Transverse colon (tissue), 4 donors: ENCODE results near the gene SLC37A1. TPM values are rescaled to one million over a fixed set of nuclear protein-coding genes. Genes with fewer than 3 reads are reported as not detected.

Experiments
- DNase-seq: peaks from one replicate; pipeline ENCODE4 v3.0.0-alpha.2; 2019
- H3K27ac ChIP-seq, 4 donors: fragments of 200-600 bp; sonication (generic); 2 replicates each; pipeline ENCODE4 v1.5.1; 2016 to 2018; ENCODE audit warnings: inconsistent platforms in 4 of 4
- H3K27me3 ChIP-seq: fragments of 200-600 bp; sonication (generic); 2 replicates; pipeline ENCODE4 v1.5.1; 2017; ENCODE audit warnings: inconsistent platforms
- H3K36me3 ChIP-seq, 4 donors: fragments of 200-600 bp; sonication (generic); 2 replicates each; pipeline ENCODE4 v1.5.1; 2017 to 2019; ENCODE audit warnings: inconsistent platforms in 4 of 4
- H3K4me1 ChIP-seq, 4 donors: fragments of 200-600 bp; sonication (generic); 2 replicates each; pipeline ENCODE4 v1.5.1; 2017 to 2020; ENCODE audit warnings: inconsistent platforms in 4 of 4
- H3K4me3 ChIP-seq, 4 donors: fragments of 200-600 bp; sonication (generic); 1 replicate in 1 of 4; 2 replicates in 3 of 4; pipeline versions ENCODE4 v1.5.1 to v1.6.1; 2017 to 2019; ENCODE audit warnings: inconsistent platforms in 4 of 4
- H3K9me3 ChIP-seq, 2 donors: fragments of 200-600 bp; sonication (generic); 2 replicates each; pipeline ENCODE4 v1.5.1; 2017 to 2019; ENCODE audit warnings: inconsistent platforms in 2 of 2
- EP300 ChIP-seq: sonication (generic); formaldehyde crosslinking; IDR thresholded peaks from one replicate; pipeline ENCODE4 v1.6.1; 2017; ENCODE audit warnings: antibody characterized with exemption, low read depth
- POLR2A ChIP-seq: fragments of 450-650 bp; IDR thresholded peaks from one replicate; pipeline ENCODE4 v1.6.1; 2016; ENCODE audit warnings: antibody characterized with exemption, mild to moderate bottlenecking, moderate library complexity
- POLR2AphosphoS5 ChIP-seq, 3 donors: sonication (generic); formaldehyde crosslinking; IDR thresholded peaks; one replicate each; pipeline ENCODE4 v1.6.1; 2016; ENCODE audit warnings: antibody characterized with exemption in 3 of 3
- WGBS, 2 donors: methylation state at CpG; one replicate each; pipeline ENCODE4 v1.1.5; 2018; ENCODE audit warnings: low coverage in 1 of 2; 5-methylcytosine and 5-hydroxymethylcytosine counted together
- in situ Hi-C, 4 donors: fragments of 200-750 bp; cut with MboI; loops; one replicate each; pipeline versions ENCODE4 v1.15.0 to v1.15.1; 2017; ENCODE audit warnings: low sequenced_read_pairs in 3 of 4, low pct_ligation_motif_present in 1 of 4, low pct_unique_long_range_greater_than_20kb in 1 of 4
- intact Hi-C: fragments of 100-400 bp; cut with DNase I; formaldehyde crosslinking; loops from one replicate; pipeline ENCODE4 v1.15.1; 2023; ENCODE audit warnings: low total_unique reads
- total RNA-seq, 4 donors: library from RNA; depleted of rRNA; stranded (reverse); fragments of >200 nt; gene quantifications; one replicate each; pipeline ENCODE4 v1.1.0, GENCODE V29; 2016
- TF ChIP-seq, protein P1 (sequence below), 5 experiments: fragments of 200-600 bp in 3 of 5; fragments of 450-650 bp in 2 of 5; sonication (generic) in 3 of 5; IDR thresholded peaks; 1 replicate in 2 of 5; 2 replicates in 3 of 5; pipeline ENCODE4 v1.5.1; 2016 to 2017; ENCODE audit warnings: antibody characterized with exemption in 5 of 5, inconsistent platforms in 3 of 5, mild to moderate bottlenecking in 2 of 5, moderate library complexity in 1 of 5

Gene SLC37A1
- total RNA-seq, 4 donors from 2014 or later = 80.8 to 139 (median 117) TPM

DNA sequence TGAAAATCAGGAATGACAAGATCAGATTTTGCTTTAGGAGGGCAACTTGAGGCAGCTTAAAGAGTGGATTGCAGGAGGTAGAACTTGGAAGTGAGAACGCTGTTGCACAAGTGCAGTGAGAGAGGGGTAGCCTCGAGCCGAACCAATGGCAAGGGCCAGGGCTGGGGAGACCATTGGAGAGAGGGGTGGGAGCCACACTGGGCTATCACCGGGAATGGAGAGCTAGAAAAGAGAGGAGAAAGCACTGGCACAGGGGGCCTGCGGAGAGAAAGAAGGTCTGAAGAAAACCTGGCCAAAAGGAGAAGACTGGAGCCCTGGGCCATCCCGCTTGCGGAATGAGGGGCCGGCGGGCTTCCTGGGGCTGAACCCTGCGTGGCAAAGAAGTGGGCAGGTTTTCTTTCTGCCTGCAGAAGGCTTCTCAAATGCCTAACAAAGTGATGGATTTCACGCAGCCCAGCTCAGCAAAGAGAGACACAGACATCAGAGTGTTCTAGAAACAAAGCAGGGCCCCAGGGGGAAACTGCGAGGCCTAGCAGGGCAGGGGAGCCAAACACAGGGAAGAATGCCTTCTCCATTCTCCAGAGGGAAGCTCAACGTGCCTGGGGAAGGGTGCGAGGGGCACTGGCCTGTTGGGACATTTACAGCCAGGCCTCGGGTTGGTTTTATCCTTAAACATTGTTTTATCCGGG, 1.2 kb upstream of the SLC37A1 start:
- TF ChIP-seq EP300 (no peak), POLR2AphosphoS5 (IDR thresholded peaks at IDR 0.05) (no peak), POLR2A (no peak)
- TF ChIP-seq, protein P1, sequence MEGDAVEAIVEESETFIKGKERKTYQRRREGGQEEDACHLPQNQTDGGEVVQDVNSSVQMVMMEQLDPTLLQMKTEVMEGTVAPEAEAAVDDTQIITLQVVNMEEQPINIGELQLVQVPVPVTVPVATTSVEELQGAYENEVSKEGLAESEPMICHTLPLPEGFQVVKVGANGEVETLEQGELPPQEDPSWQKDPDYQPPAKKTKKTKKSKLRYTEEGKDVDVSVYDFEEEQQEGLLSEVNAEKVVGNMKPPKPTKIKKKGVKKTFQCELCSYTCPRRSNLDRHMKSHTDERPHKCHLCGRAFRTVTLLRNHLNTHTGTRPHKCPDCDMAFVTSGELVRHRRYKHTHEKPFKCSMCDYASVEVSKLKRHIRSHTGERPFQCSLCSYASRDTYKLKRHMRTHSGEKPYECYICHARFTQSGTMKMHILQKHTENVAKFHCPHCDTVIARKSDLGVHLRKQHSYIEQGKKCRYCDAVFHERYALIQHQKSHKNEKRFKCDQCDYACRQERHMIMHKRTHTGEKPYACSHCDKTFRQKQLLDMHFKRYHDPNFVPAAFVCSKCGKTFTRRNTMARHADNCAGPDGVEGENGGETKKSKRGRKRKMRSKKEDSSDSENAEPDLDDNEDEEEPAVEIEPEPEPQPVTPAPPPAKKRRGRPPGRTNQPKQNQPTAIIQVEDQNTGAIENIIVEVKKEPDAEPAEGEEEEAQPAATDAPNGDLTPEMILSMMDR (IDR thresholded peaks at IDR 0.05) = no peak
- intact Hi-C loops = no loop called here
- no peak overlapping the region for H3K4me3 ChIP-seq
- H3K4me1 ChIP-seq = peaks cover 3 to 34% (median 23%) of the 10 kb centered on the region in 4 donors
- no peak for DNase-seq
- no peaks in the 10 kb centered on the region for H3K36me3 ChIP-seq
- in situ Hi-C loops = no loop called here
- peak overlapping the region in 1 of 4 donors; percentile 89 for H3K27ac ChIP-seq
- no peaks in the 10 kb centered on the region for H3K27me3 ChIP-seq
- no peaks in the 10 kb centered on the region for H3K9me3 ChIP-seq
- WGBS, 2 donors = 93 to 94% methylated on average over 3 to 16 of the region's 16 CpGs

DNA sequence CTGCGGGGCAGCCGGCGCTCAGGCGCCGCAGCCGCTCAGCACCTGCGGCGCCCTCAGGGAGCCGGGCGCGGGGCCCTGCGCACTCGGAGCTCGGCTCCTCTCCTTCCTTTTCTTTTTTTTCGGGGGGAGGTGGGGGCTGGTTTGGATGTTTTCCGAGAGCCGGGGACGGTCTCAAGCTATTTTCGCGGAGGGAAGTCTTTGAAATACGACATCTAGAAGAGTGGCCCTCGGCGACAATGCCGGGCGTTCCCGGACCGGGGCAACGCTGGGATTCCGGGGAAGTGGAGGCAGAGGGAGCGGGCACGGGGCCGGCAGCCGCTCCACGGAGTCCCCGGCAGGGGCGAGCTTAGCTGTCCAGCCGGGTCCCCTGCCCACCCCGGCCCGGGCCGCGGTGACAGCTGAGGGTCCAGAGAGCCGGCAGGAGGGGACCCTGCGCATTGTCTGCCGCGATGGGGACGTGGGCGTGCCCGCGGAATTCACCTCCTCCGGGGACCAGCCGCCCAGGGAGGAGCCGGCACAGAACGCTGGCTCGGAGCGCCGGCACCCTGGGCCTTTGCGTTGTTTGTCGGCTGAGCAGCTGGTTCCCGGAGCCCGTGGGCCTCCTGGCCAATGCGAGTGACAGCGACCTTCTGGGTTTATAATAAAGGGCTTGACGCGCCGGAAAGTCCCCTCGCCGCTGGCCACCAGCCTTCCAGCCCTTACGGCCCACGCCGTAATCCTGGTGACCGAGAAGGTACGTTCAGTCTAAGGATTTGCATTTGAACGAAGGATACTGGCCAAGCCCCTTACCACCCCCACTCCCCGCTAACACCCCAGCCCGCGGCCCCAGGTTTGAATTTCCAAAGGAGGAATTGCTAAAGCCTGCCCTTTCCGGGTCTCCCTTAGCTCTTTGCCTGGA, 582 bp downstream of the SLC37A1 start:
- in situ Hi-C loops (no loop called here), intact Hi-C loops (no loop called here)
- Histone ChIP-seq H3K9me3 (no peaks in the 10 kb centered on the region), H3K36me3 (peaks cover 0 to 2% (median 0%) of the 10 kb centered on the region in 4 donors), H3K27me3 (no peaks in the 10 kb centered on the region), H3K27ac (peak overlapping the region; percentile 86 to 92 (median 89)), H3K4me3 (peak overlapping the region; percentile 79 to 94 (median 92)), H3K4me1 (peaks cover 3 to 39% (median 23%) of the 10 kb centered on the region in 4 donors)
- DNase-seq = peak; percentile 74
- TF ChIP-seq POLR2AphosphoS5 (IDR thresholded peaks at IDR 0.05) (peak in 2 of 3 donors; percentile 72 to 76), POLR2A (peak; percentile 82), EP300 (no peak)
- TF ChIP-seq, protein P1 (IDR thresholded peaks at IDR 0.05) = no peak
- WGBS, 2 donors = 0% methylated on average over 71 of the region's 77 CpGs; no CpG with 5 or more reads in 1 of the 2 donors

DNA sequence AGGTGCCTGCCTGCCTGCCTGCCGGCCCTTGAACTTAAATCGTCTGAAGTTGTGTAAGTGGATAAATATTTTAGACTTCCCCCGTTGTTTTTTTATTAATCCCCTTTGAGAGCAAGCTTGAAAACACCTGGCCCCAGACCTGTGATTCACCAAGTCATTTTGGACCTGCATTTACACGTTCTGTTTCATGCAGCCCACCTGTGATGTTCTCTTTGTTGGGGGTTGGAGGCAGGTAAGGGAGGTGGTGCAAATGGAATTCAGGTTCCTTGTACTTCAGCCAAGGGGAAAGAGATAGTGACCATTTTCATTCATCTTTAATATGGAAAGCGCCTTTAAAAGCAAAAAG, 1.2 kb downstream of the SLC37A1 start:
- Histone ChIP-seq H3K9me3 (no peaks in the 10 kb centered on the region), H3K4me1 (peaks cover 3 to 39% (median 23%) of the 10 kb centered on the region in 4 donors), H3K4me3 (peak overlapping the region; percentile 79 to 94 (median 92)), H3K27ac (peak overlapping the region; percentile 86 to 92 (median 89)), H3K27me3 (no peaks in the 10 kb centered on the region), H3K36me3 (peaks cover 0 to 7% (median 0%) of the 10 kb centered on the region in 4 donors)
- TF ChIP-seq POLR2A (no peak), EP300 (no peak), POLR2AphosphoS5 (IDR thresholded peaks at IDR 0.05) (no peak)
- TF ChIP-seq, protein P1 (IDR thresholded peaks at IDR 0.05) = no peak
- DNase-seq = no peak
- in situ Hi-C loops = no loop called here
- WGBS, 2 donors = 15 to 17% methylated on average over 5 of the region's 5 CpGs
- intact Hi-C loops = no loop called here
